SK-N-SH (cell line): Measurements from ENCODE around the gene ENKUR. TPM values are rescaled to one million over a fixed set of nuclear protein-coding genes. Genes with fewer than 3 reads are reported as not detected.

ENCODE experiments used
- CTCF ChIA-PET: fragments of 300-600, 350-600 bp; formaldehyde crosslinking; extraction: SDS; loops from one replicate; lab custom pipeline; 2021; lab: Yijun Ruan, JAX
- POLR2A ChIA-PET: fragments of 350-600 bp; sonication (Branson Sonifier 250); formaldehyde crosslinking; extraction: SDS; loops from one replicate; lab custom pipeline; 2020; ENCODE audit warnings: antibody characterized with exemption, inconsistent platforms; lab: Yijun Ruan, JAX
- DNase-seq: peaks from one replicate; pipeline ENCODE4 v3.0.0; 2012
- H2AFZ ChIP-seq: fragments of 200-600 bp; sonication (generic); 2 replicates; pipeline ENCODE4 v1.8.1; 2016; ENCODE audit warnings: antibody characterized with exemption, mild to moderate bottlenecking, low read depth
- H3F3A ChIP-seq: fragments of 200-600 bp; sonication (generic); replicated peaks from 2 replicates; pipeline ENCODE3; 2016; ENCODE audit warnings: antibody characterized with exemption, mild to moderate bottlenecking; ENCODE audit not compliant: insufficient read depth
- H3K27ac ChIP-seq, 2 experiments: fragments of 200-500 bp in 1 of 2; fragments of 200-600 bp in 1 of 2; sonication (Bioruptor generic) in 1 of 2; sonication (generic), shearing (Covaris generic) in 1 of 2; 2 replicates each; pipeline versions ENCODE4 v1.5.1 to v1.6.1; 2014 to 2016; ENCODE audit warnings: low read depth in 2 of 2, inconsistent platforms in 1 of 2, low read length in 1 of 2, mild to moderate bottlenecking in 1 of 2, mixed read lengths in 1 of 2
- H3K27me3 ChIP-seq: fragments of 200-600 bp; sonication (generic), shearing (Covaris generic); 2 replicates; pipeline ENCODE4 v1.6.1; 2016; ENCODE audit warnings: mixed run types; ENCODE audit not compliant: insufficient read depth
- H3K36me3 ChIP-seq, 2 experiments: fragments of 200-500 bp in 1 of 2; fragments of 200-600 bp in 1 of 2; sonication (Bioruptor generic) in 1 of 2; sonication (generic) in 1 of 2; replicated peaks in 1 of 2; 2 replicates each; pipeline versions ENCODE3 to v1.5.1; 2014 to 2016; ENCODE audit warnings: low read length in 1 of 2, mild to moderate bottlenecking in 1 of 2; ENCODE audit not compliant: insufficient read depth in 2 of 2, control insufficient read depth in 1 of 2
- H3K4me1 ChIP-seq, 2 experiments: fragments of 200-500 bp in 1 of 2; fragments of 200-600 bp in 1 of 2; sonication (Bioruptor generic) in 1 of 2; sonication (generic), shearing (Covaris generic) in 1 of 2; 2 replicates each; pipeline versions ENCODE4 v1.5.1 to v1.6.1; 2014 to 2016; ENCODE audit warnings: low read depth in 1 of 2, low read length in 1 of 2, mixed run types in 1 of 2; ENCODE audit not compliant: insufficient read depth in 2 of 2, control insufficient read depth in 1 of 2
- H3K4me2 ChIP-seq: fragments of 200-600 bp; sonication (generic), shearing (Covaris generic); 2 replicates; pipeline ENCODE4 v1.6.1; 2017; ENCODE audit warnings: mixed run types
- H3K4me3 ChIP-seq, 2 experiments: fragments of 200-500 bp in 1 of 2; fragments of 200-600 bp in 1 of 2; sonication (Bioruptor generic) in 1 of 2; sonication (generic), shearing (Covaris generic) in 1 of 2; 2 replicates each; pipeline versions ENCODE4 v1.5.1 to v1.8.1; 2014 to 2016; ENCODE audit warnings: low read depth in 2 of 2, inconsistent platforms in 1 of 2, low read length in 1 of 2, mild to moderate bottlenecking in 1 of 2, mixed read lengths in 1 of 2, moderate library complexity in 1 of 2
- H3K79me2 ChIP-seq: fragments of 200-600 bp; sonication (generic); 2 replicates; pipeline ENCODE4 v1.8.1; 2017; ENCODE audit warnings: mild to moderate bottlenecking; ENCODE audit not compliant: insufficient read depth
- H3K9ac ChIP-seq: fragments of 200-600 bp; sonication (generic); 2 replicates; pipeline ENCODE4 v1.6.1; 2017; ENCODE audit warnings: mixed run types
- H3K9me2 ChIP-seq: fragments of 200-600 bp; sonication (generic); 2 replicates; pipeline ENCODE4 v1.6.1; 2017; ENCODE audit warnings: mixed run types
- H3K9me3 ChIP-seq: fragments of 200-600 bp; sonication (generic); 2 replicates; pipeline ENCODE4 v1.6.1; 2017; ENCODE audit warnings: mixed run types, mild to moderate bottlenecking, moderate library complexity
- H4K20me1 ChIP-seq: fragments of 200-600 bp; sonication (generic); 2 replicates; pipeline ENCODE4 v1.6.1; 2017; ENCODE audit warnings: mild to moderate bottlenecking, mixed run types; ENCODE audit not compliant: insufficient read depth
- EP300 ChIP-seq, 2 experiments: IDR thresholded peaks; 2 replicates each; pipeline versions ENCODE4 v1.4.0 to v1.6.1; 2012; ENCODE audit warnings: borderline replicate concordance in 1 of 2, low read depth in 1 of 2, low read length in 1 of 2
- FOSL2 ChIP-seq: IDR thresholded peaks from 2 replicates; pipeline ENCODE4 v1.4.0; 2012; ENCODE audit warnings: low read depth, mild to moderate bottlenecking, moderate library complexity, borderline replicate concordance
- FOXJ3 ChIP-seq: sonication (generic); formaldehyde crosslinking; IDR thresholded peaks from 2 replicates; pipeline ENCODE4 v1.5.1; 2020; ENCODE audit warnings: mild to moderate bottlenecking, missing genetic modification reagents
- MEF2A ChIP-seq: IDR thresholded peaks from 2 replicates; pipeline ENCODE4 v1.4.0; 2012; ENCODE audit warnings: low read depth, borderline replicate concordance
- MXI1 ChIP-seq: IDR thresholded peaks from 2 replicates; pipeline ENCODE4 v1.6.1; 2012; ENCODE audit warnings: mild to moderate bottlenecking, low read depth, low read length, improper control_type of control experiment
- NFIC ChIP-seq: IDR thresholded peaks from 2 replicates; pipeline ENCODE4 v1.4.0; 2012; ENCODE audit warnings: borderline replicate concordance
- NRF1 ChIP-seq: IDR thresholded peaks from 2 replicates; pipeline ENCODE4 v1.6.1; 2012; ENCODE audit warnings: low read depth, mild to moderate bottlenecking, low read length
- RAD21 ChIP-seq: IDR thresholded peaks from 2 replicates; pipeline ENCODE4 v1.6.1; 2012; ENCODE audit warnings: mild to moderate bottlenecking, low read length
- RCOR1 ChIP-seq: fragments of 150-350 bp; IDR thresholded peaks from 2 replicates; pipeline ENCODE4 v1.6.1; 2017; ENCODE audit warnings: antibody characterized with exemption, low read length
- RFX5 ChIP-seq: IDR thresholded peaks from 2 replicates; pipeline ENCODE4 v1.6.1; 2012; ENCODE audit warnings: mild to moderate bottlenecking, improper control_type of control experiment, low read length
- RXRA ChIP-seq: IDR thresholded peaks from 2 replicates; pipeline ENCODE4 v1.4.0; 2012; ENCODE audit warnings: low read depth, mild to moderate bottlenecking, borderline replicate concordance
- SIN3A ChIP-seq: IDR thresholded peaks from 2 replicates; pipeline ENCODE4 v1.6.1; 2012; ENCODE audit warnings: low read depth, mild to moderate bottlenecking, low read length, moderate library complexity, borderline replicate concordance
- TEAD4 ChIP-seq: IDR thresholded peaks from 2 replicates; pipeline ENCODE4 v1.4.0; 2012; ENCODE audit warnings: mild to moderate bottlenecking, borderline replicate concordance; ENCODE audit not compliant: insufficient read depth
- WGBS: methylation state at CpG from one replicate; pipeline ENCODE4 v1.1.6; 2017; ENCODE audit warnings: low lambda C conversion rate; 5-methylcytosine and 5-hydroxymethylcytosine counted together
- polyA plus RNA-seq, 3 experiments: library from polyadenylated mRNA; depleted of rRNA; stranded (reverse); fragments of >200 nt; gene quantifications; 2 replicates each; pipeline ENCODE4 v1.2.3, GENCODE V29; 2012
- TF ChIP-seq, protein P1 (sequence below): IDR thresholded peaks from 2 replicates; pipeline ENCODE4 v1.4.0; 2012; ENCODE audit warnings: low read depth, borderline replicate concordance
- TF ChIP-seq, protein P2 (sequence below): fragments of 150-350 bp; IDR thresholded peaks from 2 replicates; pipeline ENCODE4 v1.6.1; 2016; ENCODE audit warnings: mild to moderate bottlenecking, low read depth, low read length
- TF ChIP-seq, protein P3 (sequence below): fragments of 150-350 bp; IDR thresholded peaks from 2 replicates; pipeline ENCODE4 v1.6.1; 2017; ENCODE audit warnings: antibody characterized with exemption, low read length, low read depth, borderline replicate concordance

ENKUR gene
- polyA plus RNA-seq, 1 of the 3 experiments (the other 2 are of a cell fraction) = 0.13 TPM

DNA sequence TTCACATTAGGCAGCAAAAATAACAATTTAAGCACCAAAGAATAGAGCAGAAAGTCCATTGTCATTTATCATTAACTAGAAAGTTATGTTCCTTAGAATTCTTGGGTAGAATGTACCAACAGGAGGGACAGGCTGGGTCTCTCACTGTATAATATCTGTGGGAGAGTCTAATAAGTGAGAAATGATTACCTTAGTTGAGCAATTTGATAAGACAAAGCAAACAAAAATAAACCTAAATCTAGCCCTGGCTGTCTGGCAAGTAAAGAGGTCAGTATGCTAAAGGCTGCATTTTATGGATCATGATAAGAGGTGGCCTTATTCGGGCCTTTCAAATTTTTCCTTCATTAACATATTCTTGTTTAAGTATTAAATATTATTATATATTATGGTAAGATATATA is 36.1 kb upstream of the ENKUR start:
- no peak for DNase-seq
- TF ChIP-seq, protein P1, sequence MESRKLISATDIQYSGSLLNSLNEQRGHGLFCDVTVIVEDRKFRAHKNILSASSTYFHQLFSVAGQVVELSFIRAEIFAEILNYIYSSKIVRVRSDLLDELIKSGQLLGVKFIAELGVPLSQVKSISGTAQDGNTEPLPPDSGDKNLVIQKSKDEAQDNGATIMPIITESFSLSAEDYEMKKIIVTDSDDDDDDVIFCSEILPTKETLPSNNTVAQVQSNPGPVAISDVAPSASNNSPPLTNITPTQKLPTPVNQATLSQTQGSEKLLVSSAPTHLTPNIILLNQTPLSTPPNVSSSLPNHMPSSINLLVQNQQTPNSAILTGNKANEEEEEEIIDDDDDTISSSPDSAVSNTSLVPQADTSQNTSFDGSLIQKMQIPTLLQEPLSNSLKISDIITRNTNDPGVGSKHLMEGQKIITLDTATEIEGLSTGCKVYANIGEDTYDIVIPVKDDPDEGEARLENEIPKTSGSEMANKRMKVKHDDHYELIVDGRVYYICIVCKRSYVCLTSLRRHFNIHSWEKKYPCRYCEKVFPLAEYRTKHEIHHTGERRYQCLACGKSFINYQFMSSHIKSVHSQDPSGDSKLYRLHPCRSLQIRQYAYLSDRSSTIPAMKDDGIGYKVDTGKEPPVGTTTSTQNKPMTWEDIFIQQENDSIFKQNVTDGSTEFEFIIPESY = no peak
- TF ChIP-seq MEF2A (no peak), SIN3A (no peak), EP300 (IDR thresholded peaks at IDR 0.05; ENCODE audit: borderline replicate concordance in 1 of 2, low read depth in 1 of 2, low read length in 1 of 2) (no peak), MXI1 (no peak), RAD21 (no peak), FOSL2 (no peak), RXRA (no peak), FOXJ3 (CRISPR knock-in tag) (no peak), NFIC (no peak), RCOR1 (no peak), RFX5 (no peak), NRF1 (no peak), TEAD4 (no peak)
- TF ChIP-seq, protein P2, sequence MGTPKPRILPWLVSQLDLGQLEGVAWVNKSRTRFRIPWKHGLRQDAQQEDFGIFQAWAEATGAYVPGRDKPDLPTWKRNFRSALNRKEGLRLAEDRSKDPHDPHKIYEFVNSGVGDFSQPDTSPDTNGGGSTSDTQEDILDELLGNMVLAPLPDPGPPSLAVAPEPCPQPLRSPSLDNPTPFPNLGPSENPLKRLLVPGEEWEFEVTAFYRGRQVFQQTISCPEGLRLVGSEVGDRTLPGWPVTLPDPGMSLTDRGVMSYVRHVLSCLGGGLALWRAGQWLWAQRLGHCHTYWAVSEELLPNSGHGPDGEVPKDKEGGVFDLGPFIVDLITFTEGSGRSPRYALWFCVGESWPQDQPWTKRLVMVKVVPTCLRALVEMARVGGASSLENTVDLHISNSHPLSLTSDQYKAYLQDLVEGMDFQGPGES = no peak
- TF ChIP-seq, protein P3, sequence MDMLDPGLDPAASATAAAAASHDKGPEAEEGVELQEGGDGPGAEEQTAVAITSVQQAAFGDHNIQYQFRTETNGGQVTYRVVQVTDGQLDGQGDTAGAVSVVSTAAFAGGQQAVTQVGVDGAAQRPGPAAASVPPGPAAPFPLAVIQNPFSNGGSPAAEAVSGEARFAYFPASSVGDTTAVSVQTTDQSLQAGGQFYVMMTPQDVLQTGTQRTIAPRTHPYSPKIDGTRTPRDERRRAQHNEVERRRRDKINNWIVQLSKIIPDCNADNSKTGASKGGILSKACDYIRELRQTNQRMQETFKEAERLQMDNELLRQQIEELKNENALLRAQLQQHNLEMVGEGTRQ = no peak
- no peaks in the 10 kb centered on the region for H3K4me1 ChIP-seq
- WGBS = 83% methylated on average over 1 of the region's 1 CpG
- POLR2A ChIA-PET = no interaction called here
- H3K9me2 ChIP-seq = no peaks in the 10 kb centered on the region
- no peaks in the 10 kb centered on the region for H3F3A ChIP-seq
- H3K4me2 ChIP-seq = no peak overlapping the region
- H3K36me3 ChIP-seq = no peaks in the 10 kb centered on the region
- no peak overlapping the region for H3K27ac ChIP-seq
- no peaks in the 10 kb centered on the region for H4K20me1 ChIP-seq
- H3K9me3 ChIP-seq = no peaks in the 10 kb centered on the region
- H2AFZ ChIP-seq = no peak overlapping the region
- no peaks in the 10 kb centered on the region for H3K79me2 ChIP-seq
- H3K4me3 ChIP-seq = no peak overlapping the region
- no peak overlapping the region for H3K9ac ChIP-seq
- H3K27me3 ChIP-seq = no peaks in the 10 kb centered on the region
- CTCF ChIA-PET = no interaction called here
